Upper lobe of right lung (tissue), 1 donor: ENCODE data around the gene ANKS1A. TPM values are rescaled to one million over a fixed set of nuclear protein-coding genes. Genes with fewer than 3 reads are reported as not detected.
"Not testable (repeated sequence)": the region's sequence is repeated elsewhere in the genome, so short reads cannot be mapped to it uniquely, and the experiment has no call there.

Source experiments
- ATAC-seq: fragments of 200-7000 bp; cut with Tn5 transposase; one replicate; pipeline ENCODE4 v1.9.1; 2020; ENCODE audit warnings: mild to moderate bottlenecking, moderate library complexity
- DNase-seq: peaks from one replicate; pipeline ENCODE4 v3.0.0-alpha.2; 2020
- H3K27ac ChIP-seq: fragments of 200-600 bp; one replicate; pipeline ENCODE4 v1.8.0; 2022
- H3K27me3 ChIP-seq: fragments of 200-600 bp; one replicate; pipeline ENCODE4 v1.8.0; 2022; ENCODE audit warnings: mild to moderate bottlenecking
- H3K36me3 ChIP-seq: fragments of 200-600 bp; one replicate; pipeline ENCODE4 v1.8.0; 2022
- H3K4me1 ChIP-seq: fragments of 200-600 bp; one replicate; pipeline ENCODE4 v1.8.0; 2022
- H3K4me3 ChIP-seq: fragments of 200-600 bp; one replicate; pipeline ENCODE4 v1.8.0; 2022; ENCODE audit warnings: mild to moderate bottlenecking
- H3K9me3 ChIP-seq: fragments of 200-600 bp; one replicate; pipeline ENCODE4 v1.8.0; 2022
- intact Hi-C: fragments of 100-400 bp; cut with DNase I; formaldehyde crosslinking; loops from one replicate; pipeline ENCODE4 v1.11.0; 2022
- total RNA-seq: library from RNA; stranded (reverse); fragmentation: NEBNext Ultra II Directional; extraction: Animal tissue kit (Norgen Biotek cat#: 25700); gene quantifications from one replicate; pipeline ENCODE4 v1.2.1, GENCODE V29; 2021
- TF ChIP-seq, protein P1 (sequence below): fragments of 200-600 bp; IDR thresholded peaks from one replicate; pipeline ENCODE4 v1.8.0; 2022; ENCODE audit warnings: antibody characterized with exemption
- donor health status: DM: no; HTN: yes; CAD: no; lungs with severe emphysema.

Gene ANKS1A
- total RNA-seq, 1 donor from 2014 or later = 59.0 TPM

DNA sequence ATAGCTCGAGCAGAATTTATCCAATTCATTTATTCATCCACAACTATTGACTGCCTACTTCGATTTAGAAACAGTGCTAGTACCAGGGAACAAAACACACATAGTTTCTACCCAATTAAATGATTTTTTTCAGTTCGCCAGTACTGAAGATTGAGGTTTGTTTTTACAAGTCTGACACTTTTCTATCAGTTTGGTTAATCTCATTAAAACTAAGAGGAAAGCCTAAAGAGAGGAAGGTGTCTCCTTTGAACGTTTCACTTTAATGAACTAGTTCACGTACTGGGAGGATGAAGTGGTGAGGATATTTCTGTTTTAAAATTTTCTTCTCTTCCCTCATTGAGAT, 570 bp upstream of the ANKS1A start:
- H3K27ac ChIP-seq = peak overlapping the region; percentile 86
- no peaks in the 10 kb centered on the region for H3K9me3 ChIP-seq
- no peaks in the 10 kb centered on the region for H3K27me3 ChIP-seq
- peak overlapping the region; percentile 76 for H3K4me3 ChIP-seq
- no peak for ATAC-seq
- peaks cover 25% of the 10 kb centered on the region for H3K4me1 ChIP-seq
- TF ChIP-seq, protein P1, sequence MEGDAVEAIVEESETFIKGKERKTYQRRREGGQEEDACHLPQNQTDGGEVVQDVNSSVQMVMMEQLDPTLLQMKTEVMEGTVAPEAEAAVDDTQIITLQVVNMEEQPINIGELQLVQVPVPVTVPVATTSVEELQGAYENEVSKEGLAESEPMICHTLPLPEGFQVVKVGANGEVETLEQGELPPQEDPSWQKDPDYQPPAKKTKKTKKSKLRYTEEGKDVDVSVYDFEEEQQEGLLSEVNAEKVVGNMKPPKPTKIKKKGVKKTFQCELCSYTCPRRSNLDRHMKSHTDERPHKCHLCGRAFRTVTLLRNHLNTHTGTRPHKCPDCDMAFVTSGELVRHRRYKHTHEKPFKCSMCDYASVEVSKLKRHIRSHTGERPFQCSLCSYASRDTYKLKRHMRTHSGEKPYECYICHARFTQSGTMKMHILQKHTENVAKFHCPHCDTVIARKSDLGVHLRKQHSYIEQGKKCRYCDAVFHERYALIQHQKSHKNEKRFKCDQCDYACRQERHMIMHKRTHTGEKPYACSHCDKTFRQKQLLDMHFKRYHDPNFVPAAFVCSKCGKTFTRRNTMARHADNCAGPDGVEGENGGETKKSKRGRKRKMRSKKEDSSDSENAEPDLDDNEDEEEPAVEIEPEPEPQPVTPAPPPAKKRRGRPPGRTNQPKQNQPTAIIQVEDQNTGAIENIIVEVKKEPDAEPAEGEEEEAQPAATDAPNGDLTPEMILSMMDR = no peak
- intact Hi-C loops = no loop called here
- peaks cover under 1% of the 10 kb centered on the region for H3K36me3 ChIP-seq
- DNase-seq = no peak

DNA sequence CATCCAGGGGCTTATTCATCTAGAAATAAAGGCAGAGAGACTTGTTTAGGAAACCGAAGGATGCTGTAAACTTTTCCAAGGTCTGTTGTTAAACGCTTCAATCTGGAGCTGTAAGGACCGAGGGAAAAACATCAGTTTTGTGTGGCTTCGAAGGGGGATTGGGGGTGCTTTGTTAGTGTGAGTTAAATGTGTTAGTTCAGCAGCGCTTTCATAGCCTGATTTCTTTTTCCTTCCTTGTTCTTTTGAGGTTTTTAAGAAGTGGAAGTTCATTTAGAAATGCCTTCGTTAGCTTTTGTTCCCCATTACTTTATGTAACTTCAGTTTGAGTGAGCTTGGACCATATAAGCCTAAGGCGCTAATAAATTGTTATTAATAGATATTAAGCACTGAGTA, 1.5 kb downstream of the ANKS1A start:
- no peaks in the 10 kb centered on the region for H3K36me3 ChIP-seq
- H3K27me3 ChIP-seq = no peaks in the 10 kb centered on the region
- H3K9me3 ChIP-seq = no peaks in the 10 kb centered on the region
- DNase-seq = no peak
- intact Hi-C loops = loop anchor here (10.0 kb wide), 1 partner anchor 74 kb away; no protein-coding TSS in a partner anchor
- no peak for ATAC-seq
- H3K4me3 ChIP-seq = peak overlapping the region; percentile 76
- peaks cover 25% of the 10 kb centered on the region for H3K4me1 ChIP-seq
- TF ChIP-seq, protein P1 = no peak
- peak overlapping the region; percentile 86 for H3K27ac ChIP-seq

GRCh38 chr6:34891296-34891695, 2.2 kb downstream of the ANKS1A start:
- H3K36me3 ChIP-seq = no peaks in the 10 kb centered on the region
- no peak for ATAC-seq
- peaks cover 20% of the 10 kb centered on the region for H3K4me1 ChIP-seq
- intact Hi-C loops = loop anchor here (10.0 kb wide), 1 partner anchor 74 kb away; no protein-coding TSS in a partner anchor
- no peaks in the 10 kb centered on the region for H3K27me3 ChIP-seq
- TF ChIP-seq, protein P1 = no peak
- H3K4me3 ChIP-seq = peak overlapping the region; percentile 76
- no peak for DNase-seq
- H3K27ac ChIP-seq = no peak overlapping the region
- H3K9me3 ChIP-seq = no peaks in the 10 kb centered on the region

- DNase-seq (no peak), ATAC-seq (no peak)
- H3K27ac ChIP-seq = no peak overlapping the region
- no peaks in the 10 kb centered on the region for H3K27me3 ChIP-seq
- peaks cover 21% of the 10 kb centered on the region for H3K4me1 ChIP-seq
- H3K4me3 ChIP-seq = no peak overlapping the region
- no peaks in the 10 kb centered on the region for H3K36me3 ChIP-seq
- no peaks in the 10 kb centered on the region for H3K9me3 ChIP-seq
- TF ChIP-seq, protein P1 = no peak
- intact Hi-C loops = loop anchor here (10.0 kb wide), 1 partner anchor 70 kb away; no protein-coding TSS in a partner anchor
These were observed 5.6 kb downstream of the ANKS1A start for GRCh38 chr6:34894693-34895092.

- Histone ChIP-seq H3K9me3 (no peaks in the 10 kb centered on the region), H3K27ac (peak overlapping the region; percentile 34), H3K4me3 (no peak overlapping the region), H3K36me3 (no peaks in the 10 kb centered on the region), H3K4me1 (peaks cover 10% of the 10 kb centered on the region), H3K27me3 (no peaks in the 10 kb centered on the region)
- no peak for ATAC-seq
- intact Hi-C loops = loop anchor here (10.0 kb wide), 1 partner anchor 68 kb away; no protein-coding TSS in a partner anchor
- TF ChIP-seq, protein P1 = no peak
- no peak for DNase-seq
These were observed 8.1 kb downstream of the ANKS1A start for GRCh38 chr6:34897130-34897529.

DNA sequence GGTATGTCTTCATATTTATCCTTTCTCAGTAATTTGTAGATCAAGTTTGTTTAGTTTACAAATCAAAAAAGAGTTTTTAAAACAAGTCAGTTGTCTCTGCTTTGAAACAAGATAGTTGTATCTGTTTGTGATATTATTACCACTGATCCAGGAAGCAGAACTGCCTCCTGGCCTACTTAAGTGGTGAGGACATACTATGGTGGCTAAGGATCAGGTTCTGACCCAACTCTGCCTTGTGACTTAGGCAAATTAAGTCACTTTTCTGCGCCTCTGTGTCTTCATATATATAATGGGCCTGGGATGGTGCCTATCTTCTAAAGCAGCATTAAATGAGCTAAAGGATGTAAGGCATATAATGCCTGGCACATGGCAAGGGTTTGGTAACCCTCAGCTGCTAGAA, 8.7 kb downstream of the ANKS1A start:
- TF ChIP-seq, protein P1 = no peak
- peak; percentile 73 for ATAC-seq
- Histone ChIP-seq H3K27me3 (no peaks in the 10 kb centered on the region), H3K27ac (peak overlapping the region; percentile 34), H3K4me3 (no peak overlapping the region), H3K9me3 (no peaks in the 10 kb centered on the region), H3K4me1 (peaks cover 10% of the 10 kb centered on the region), H3K36me3 (no peaks in the 10 kb centered on the region)
- DNase-seq = no peak
- intact Hi-C loops = loop anchor here (10.0 kb wide), 1 partner anchor 67 kb away; no protein-coding TSS in a partner anchor

GRCh38 chr6:34899748-34900147, 10.7 kb downstream of the ANKS1A start:
- intact Hi-C loops = loop anchor here (10.0 kb wide), 1 partner anchor 65 kb away; no protein-coding TSS in a partner anchor
- not testable (repeated sequence) for DNase-seq, H3K4me1 ChIP-seq, H3K4me3 ChIP-seq, H3K36me3 ChIP-seq, H3K27me3 ChIP-seq, H3K27ac ChIP-seq, ATAC-seq, H3K9me3 ChIP-seq
